Fibroblast of the aortic adventitia (primary cell): ENCODE results near the gene DNAJC27. TPM values are rescaled to one million over a fixed set of nuclear protein-coding genes. Genes with fewer than 3 reads are reported as not detected.

Experiments
- DNase-seq: peaks from one replicate; pipeline ENCODE4 v3.0.0-alpha.2; 2010; ENCODE audit warnings: low read depth
- H3K4me3 ChIP-seq: 2 replicates; pipeline ENCODE4 v1.5.1; 2011; ENCODE audit warnings: low read depth, mild to moderate bottlenecking, control low read depth, low read length, moderate library complexity
- CTCF ChIP-seq: IDR thresholded peaks from 2 replicates; pipeline ENCODE4 v1.5.1; 2011; ENCODE audit warnings: mild to moderate bottlenecking, low read length, control low read depth, inconsistent platforms; ENCODE audit not compliant: insufficient read depth
- total RNA-seq: library from RNA; depleted of rRNA; stranded (reverse); fragments of >200 nt; gene quantifications from 2 replicates; pipeline ENCODE4 v1.2.3, GENCODE V29; 2012; ENCODE audit warnings: low replicate concordance

Gene DNAJC27
- total RNA-seq, 1 donor, result 5.6 TPM

DNA sequence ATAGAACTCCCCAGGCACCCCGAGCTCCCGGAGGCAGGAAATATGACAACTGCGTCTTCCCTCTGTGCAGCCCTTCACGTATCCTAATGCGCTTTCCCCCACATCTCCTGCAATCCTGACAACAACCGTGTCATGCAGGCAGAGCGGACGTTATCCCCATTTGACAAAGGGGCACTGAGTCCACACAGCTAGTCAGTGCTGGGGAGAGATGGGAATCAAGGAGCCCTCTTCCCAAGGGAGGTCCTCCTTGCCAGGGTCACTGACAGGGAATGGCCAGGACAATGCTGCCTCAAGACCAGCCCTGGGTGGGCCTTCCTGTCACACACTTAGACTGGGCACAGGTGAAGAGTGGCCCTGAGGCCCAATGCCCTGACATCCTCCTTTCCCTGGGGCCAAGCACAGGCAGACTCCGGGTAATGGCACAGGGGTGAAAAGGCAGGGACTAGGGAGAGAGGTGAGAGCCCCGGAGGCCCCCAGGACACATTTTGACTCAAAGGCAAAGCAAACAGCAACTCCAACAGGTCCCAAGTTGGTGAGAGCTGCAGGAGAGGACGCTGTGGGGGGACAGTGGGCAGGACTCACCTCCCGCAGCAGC lies 53.9 kb downstream of the DNAJC27 start:
- H3K4me3 ChIP-seq, result peak overlapping the region; percentile 13
- TF ChIP-seq CTCF, result no peak
- no peak for DNase-seq

- no peak overlapping the region for H3K4me3 ChIP-seq
- no peak for TF ChIP-seq CTCF
- no peak for DNase-seq
Observed at GRCh38 chr2:24917086-24917485, 54.7 kb downstream of the DNAJC27 start.

DNA sequence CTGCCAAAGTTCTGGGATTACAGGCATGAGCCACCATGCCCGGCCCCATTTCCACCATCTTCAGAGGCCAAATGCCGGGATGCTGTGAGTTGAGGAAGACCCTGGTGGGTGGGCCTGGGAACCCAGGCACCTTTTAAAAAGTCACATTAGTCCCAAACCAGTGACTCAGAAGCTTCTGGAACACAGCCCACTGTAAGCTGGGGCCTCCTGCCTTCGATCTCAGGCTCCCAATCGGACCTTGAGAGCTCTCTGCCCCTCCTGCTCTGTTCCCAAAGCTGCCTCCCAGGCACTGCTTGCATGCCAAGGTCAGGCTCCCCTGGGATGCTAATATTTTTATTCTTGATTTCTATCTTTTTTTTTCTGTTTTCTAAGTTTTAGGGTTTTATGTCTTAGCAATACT lies 56.0 kb downstream of the DNAJC27 start:
- no peak overlapping the region for H3K4me3 ChIP-seq
- TF ChIP-seq CTCF, result no peak
- DNase-seq, result peak; percentile 47

DNA sequence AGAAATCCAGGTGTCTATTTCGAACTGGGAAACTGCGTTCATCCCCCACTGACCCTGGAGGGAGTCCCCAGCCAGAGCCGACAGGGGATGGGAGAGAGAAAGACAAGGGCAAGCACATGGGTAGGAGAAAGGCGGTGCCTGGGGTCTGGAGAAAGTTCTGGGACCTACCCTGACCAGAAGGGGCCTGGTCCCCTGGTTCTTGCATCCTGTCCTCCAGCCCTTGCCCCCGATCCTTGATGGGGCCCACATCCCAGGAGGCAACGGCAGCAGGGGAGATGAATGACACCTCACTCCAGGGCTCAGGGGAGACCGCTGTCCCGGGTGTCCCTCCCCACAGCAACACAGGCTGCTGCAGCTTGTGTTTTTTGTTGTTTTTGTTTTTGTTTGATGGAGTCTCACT lies 56.6 kb downstream of the DNAJC27 start:
- DNase-seq, result no peak
- no peak overlapping the region for H3K4me3 ChIP-seq
- no peak for TF ChIP-seq CTCF

GRCh38 chr2:24914713-24915112 lies 57.0 kb downstream of the DNAJC27 start:
- TF ChIP-seq CTCF, result no peak
- DNase-seq, result no peak

DNA sequence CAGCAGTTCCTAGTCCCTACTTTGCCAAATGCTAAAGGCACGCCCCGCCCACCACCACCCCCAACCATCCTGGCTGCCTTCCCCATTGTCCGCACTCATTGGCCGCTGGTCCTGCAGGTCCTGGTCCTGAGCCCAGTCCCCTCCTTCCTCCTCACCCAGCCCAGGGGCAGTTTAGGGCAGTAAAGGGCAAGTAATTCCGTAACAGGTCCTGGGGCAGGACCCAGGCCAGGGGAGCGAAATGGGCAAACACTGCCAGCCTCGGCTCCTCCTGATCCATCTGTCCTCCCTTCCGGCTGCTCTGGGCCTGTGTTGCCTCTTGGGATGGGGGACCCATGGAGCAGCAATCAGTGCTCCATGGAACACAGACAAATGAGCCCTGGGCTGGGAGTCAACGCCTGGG lies 57.8 kb downstream of the DNAJC27 start:
- no peak for TF ChIP-seq CTCF
- DNase-seq, result no peak
- H3K4me3 ChIP-seq, result no peak overlapping the region

More at GRCh38 chr2:24914713-24915112, 57.0 kb downstream of the DNAJC27 start:
- no peak overlapping the region for H3K4me3 ChIP-seq

GRCh38 chr2:24912986-24913385 lies 58.8 kb downstream of the DNAJC27 start:
- no peak for TF ChIP-seq CTCF
- H3K4me3 ChIP-seq, result no peak overlapping the region
- no peak for DNase-seq
